ENCODE results near the gene CELF5.
"Not testable (repeated sequence)": the region's sequence is repeated elsewhere in the genome, so short reads cannot be mapped to it uniquely, and the experiment has no call there.

The CELF5 gene

DNA sequence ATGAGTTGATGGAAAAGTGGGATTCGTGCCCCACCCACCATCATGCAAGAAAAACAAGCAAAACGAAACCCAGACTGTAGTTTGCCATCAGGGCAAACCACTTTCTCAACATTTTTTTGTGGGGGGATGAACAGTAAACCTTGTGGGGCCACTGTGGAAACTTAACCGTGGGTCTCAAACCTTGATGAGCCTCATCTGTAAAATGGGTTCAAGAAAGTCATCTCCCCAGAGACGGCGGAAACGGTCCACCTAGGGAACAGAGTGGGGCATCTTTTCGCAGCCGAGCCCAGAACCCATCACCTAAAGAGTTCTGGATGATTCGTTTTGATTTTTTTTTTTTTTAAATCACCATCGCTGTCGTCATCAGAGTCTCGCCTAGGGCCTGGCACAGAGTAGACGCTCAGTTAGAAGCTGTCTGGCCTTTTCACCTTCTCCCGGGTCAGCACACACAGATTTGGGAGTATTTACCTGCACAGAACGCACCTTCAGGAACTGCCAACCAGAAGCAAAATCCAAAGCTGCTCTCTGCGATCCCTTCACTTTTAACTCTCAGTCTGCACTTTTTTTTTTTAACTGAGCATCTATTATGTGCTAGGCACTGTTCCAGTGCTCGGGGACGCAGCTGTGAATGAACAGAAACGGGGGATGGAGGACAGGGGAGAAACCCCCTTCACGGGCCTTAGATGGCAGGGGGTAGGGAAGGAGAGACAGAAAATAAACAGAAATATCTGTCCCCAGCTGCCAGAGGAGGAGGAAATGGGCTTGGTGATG, 69.8 kb downstream of the CELF5 start:
- DNase-seq, result no peak

DNA sequence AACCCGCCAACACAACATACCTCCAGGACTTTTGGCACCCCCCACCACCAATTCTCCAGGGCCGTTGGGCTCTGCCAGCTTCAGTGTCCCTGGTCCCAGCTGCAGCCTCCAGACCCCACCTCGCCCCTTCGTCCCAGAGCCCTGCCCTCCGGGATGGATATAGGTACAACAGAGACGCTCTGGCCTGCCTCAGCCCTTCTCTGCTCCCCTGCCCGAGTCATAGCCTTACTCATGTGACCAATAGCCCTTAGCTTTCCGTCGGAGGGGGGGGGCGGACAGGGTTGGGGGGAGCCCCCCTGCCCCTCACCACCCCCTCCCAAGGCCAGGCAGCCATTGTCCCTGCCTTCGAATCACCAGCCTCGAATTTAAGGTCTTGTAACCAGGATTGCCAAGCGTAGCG, 71.1 kb downstream of the CELF5 start:
- no peak for DNase-seq

DNA sequence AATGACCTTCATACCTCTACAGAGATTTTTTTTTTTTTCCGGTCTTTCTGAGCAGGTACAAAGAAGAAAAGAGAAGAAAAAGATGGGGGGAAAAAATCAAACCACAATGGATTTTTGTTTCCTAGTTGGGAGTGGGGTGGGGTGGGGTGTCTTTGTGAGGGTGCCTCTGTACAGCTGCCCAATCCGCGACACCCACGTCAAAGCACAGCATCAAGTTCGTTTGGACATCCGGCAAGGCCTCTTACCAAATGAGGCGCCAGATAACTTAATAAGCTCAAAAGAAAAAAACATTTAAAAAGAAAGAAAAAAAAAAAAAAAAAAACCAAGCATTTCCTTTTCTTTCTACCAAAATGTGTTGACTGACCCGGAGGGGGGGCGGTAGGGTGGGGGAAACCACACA, 71.6 kb downstream of the CELF5 start:
- no peak for DNase-seq

DNA sequence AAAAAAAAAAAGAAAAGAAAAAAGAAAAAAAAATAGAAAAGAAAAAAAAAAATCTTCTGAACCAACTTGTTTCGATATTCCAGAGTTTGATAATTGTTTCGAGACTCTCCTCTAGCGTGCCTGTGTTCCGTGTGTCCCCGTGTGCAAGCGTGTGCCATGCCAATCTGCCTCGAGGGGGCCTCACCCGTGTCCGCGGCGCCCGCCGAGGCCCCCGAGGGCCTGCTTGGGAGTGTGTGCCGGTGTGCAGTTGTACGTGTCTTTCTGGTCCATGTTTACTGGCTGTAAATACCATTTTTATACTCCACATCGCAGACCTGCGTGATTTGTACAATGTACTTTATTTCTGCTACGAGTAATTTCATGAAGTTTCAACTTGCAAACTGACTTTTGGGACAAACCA, 72.0 kb downstream of the CELF5 start:
- DNase-seq, result no peak

DNA sequence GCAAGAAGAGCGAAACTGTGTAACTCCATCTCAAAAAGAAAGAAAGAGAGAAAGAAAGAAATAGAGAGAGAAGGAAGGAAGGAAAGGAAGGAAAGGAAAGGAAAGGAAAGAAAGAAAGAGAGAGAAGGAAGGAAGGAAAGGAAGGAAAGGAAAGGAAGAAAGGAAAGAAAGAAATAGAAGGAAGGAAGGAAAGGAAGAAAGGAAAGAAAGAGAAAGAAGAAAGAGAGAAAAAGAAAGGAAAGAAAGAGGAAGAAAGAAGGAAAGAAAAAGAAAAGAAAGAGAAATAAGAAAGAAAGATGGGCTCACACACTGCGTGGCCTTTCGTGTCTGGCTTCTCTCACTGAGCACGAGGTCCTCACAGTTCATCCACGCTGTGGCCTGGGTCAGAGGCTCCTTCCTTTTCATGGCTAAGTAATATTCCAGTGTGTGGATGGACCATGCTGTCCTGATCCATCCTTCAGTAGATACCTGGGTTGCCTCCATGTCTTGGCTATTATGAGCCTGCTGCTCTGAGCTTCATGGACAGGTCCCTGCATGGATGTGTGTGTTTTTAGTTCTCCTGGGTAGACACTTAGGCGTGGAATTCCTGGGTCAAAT, 74.5 kb downstream of the CELF5 start:
- no peak for DNase-seq

DNA sequence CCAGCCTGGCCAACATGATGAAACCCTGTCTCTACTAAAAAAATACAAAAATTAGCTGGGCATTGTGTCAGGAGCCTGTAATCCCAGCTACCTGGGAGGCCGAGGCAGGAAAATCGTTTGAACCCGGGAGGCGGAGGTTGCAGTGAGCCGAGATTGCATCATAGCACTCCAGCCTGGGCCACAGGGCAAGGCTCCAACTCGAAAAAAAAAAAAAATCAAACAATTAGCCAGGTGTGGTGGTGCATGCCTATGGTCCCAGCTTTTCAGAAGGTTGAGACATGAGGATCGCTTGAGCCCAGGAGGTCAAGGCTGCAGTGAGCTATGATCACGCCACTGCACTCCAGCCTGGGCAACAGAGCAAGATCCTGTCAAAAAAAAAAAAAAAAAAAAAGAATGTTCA, 76.1 kb downstream of the CELF5 start:
- not testable (repeated sequence) for DNase-seq

DNA sequence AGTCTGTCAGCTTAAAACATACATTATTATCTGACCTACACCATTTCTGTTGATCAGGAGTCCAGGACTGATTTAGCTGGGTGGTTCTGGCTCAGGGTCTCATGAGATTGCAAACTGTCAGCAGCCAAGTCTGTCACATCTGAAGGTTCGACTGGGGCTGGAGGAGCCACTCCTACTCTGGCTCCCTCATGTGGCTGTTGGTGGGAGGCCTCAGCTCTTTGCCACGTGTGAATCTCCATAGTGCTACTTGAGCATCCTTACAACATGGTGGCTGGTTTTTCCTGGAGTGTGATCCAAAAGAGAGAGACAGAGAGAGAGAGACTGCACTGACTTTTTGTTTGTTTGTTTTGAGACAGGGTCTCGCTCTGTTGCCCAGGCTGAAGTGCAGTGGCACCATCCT, 78.3 kb downstream of the CELF5 start:
- no peak for DNase-seq

DNA sequence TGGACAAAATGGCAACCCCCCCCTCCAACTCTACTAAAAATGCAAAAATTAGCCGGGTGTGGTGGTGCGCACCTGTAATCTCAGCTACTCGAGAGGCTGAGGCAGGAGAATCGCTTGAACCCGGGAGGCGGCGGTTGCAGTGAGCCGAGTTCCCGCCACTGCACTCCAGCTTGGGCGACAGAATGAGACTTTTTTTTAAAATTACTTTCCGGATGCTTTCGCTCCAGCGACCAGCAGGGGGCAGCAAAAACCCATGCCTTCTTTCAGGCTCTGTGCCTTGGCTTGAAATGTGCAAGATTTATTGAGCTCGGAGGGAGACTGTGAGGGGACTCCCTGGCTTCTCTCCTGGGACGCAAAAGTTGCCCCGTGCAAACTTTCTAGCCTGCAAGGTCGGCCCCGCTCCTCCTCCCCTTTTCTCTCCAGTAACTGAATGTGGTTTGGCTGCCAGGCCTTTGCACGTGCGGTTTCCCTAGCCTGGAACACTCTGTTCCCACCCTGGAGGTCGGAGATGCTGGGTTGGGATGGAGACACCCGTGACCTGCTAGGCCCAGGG, 80.5 kb downstream of the CELF5 start:
- DNase-seq, result peak; percentile 54

DNA sequence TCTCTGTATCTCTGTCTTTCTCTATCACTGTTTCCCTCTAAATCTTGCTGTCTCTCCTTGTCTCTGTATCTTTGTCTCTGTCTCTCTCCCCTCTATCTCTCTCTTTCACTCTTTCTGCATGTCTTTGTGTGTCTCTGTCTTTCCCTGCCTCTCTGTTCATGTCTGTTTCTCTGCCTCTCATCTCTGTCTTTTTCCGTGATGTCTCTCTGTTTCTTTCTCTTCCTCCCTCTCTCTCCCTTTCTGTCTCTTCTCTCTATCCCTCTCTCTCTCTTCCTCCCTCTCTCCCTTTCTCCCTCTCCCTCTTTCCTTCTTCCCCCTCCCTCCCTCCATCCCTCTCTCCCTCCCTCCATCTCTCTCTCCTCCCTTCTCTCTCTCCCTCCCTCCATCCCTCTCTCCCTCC, 85.3 kb downstream of the CELF5 start:
- no peak for DNase-seq

DNA sequence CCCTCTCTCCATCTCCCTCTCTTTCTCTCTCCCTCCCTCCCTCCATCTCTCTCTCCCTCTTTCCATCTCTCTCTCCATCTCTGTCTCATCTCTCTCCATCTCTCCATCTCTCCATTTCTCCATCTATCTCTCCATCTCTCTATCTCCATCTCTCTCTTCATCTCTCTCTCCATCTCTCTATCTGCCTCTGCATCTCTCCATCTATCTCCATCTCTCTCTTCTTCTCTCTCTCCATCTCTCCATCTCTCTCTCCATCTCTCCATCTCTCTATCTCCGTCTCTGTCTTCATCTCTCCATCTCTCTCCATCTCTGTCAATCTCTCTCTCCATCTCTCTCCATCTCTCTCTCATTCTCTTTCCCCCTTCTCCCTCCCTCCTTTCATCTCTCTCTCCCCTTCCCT, 85.8 kb downstream of the CELF5 start:
- DNase-seq, result no peak

DNA sequence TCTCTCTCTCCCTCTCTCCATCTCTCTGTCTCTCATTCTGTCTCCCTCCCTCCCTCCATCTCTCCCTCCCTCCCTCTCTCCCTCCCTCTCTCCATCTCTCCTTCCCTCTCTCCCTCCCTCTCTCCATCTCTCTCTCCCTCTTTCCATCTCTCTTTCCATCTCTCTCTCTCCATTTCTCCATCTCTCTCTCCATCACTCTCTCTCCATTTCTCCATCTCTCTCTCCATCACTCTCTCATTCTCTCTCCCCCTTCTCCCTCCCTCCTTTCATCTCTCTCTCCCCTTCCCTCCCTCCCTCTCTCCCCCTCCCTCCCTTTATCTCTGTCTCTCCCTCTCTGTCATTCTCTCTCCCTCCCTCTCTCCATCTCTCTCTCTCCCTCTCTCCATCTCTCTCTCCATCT, 86.2 kb downstream of the CELF5 start:
- DNase-seq, result no peak

DNA sequence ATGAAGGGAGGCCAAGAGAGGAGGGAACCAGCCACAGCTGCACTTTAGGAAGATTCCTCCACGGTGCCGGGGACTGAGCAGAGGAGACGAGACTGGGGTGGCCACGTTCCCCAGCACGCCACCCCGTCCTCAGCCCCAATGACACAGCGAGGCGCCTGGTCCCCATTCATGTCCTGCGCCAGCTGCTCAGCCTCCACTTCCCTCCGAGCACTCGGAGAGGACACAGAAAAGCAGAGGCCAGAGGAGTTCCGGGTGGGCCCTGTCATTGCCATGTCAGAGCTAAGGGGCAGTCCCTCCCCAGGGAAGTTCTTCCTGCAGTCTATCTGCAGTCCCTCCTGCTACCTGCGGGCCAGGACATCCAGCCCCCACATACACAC, 88.7 kb downstream of the CELF5 start:
- no peak for DNase-seq

DNA sequence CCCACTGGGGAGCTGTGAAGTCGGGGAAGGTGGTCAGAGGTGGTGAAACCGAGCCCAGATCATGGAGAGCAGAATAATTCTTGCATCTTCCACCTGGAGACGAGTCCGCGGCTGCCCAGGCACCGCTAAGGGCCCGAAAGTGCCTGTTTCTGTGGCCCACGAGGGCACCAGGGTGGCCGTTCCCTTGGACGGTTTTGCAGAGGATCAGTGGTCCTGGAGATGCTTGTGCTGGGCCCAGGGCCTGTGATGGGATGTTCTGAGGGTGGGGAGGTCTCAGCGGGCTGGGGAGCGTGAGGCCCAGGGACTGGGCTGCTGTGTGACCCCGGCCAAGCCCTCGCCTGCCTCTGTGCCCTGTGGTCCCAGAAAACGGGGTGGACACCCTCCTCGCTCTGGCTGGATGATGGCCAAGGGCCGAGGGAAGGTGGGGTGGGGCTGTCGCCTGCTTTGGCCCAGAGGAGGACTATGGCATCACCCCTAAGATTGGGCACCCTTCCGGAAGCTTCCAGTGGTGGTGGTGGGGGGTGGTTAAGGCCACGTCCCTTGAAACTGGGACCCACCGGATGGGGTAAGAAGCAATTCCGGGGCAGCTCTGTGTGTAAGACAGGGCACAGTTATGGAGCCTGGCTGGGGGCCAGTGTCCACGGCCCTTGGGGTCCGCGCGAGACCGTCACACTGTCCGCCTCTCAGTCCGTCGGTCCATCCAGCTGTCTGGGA, 90.7 kb downstream of the CELF5 start:
- DNase-seq, result no peak

DNA sequence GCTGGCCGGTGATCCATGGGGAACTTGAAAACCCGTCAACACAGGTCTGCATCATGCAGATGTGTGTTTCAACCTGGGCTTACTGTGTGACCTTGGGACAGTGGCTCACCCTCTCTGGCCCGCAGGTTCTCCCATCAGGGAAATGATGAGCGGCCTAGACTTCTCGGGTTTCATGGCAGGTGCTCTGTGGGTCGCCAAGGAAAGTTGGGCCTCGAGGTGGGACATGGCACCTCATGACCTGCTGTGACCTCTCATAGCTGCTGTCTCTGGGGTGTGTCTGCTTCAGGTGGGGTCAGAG, 91.2 kb downstream of the CELF5 start:
- DNase-seq, result no peak

DNA sequence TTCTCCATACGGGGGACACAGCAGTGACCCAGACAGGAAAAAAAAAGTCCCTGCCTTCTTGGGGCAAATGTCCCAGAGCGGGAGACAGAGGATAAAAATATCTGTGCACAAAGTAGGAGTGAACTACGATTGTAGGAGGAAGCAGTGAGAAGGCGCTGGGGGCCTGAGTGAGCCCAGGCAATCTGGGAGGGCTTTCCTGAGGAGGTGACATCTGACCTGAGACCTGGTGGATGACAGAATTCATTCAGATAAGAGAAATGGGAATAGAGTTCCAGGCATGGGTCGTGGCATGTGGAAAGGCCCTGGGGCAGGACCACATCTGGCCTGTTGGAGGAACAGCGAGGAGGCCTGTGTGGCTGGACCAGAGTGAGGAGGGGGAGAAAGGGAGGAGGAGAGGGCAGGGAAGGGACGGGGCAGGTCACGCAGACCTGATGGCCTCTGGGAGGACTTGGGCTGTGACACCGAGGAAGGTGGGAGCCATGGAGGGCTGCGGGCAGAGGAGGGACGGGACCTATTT, 91.7 kb downstream of the CELF5 start:
- DNase-seq, result no peak

DNA sequence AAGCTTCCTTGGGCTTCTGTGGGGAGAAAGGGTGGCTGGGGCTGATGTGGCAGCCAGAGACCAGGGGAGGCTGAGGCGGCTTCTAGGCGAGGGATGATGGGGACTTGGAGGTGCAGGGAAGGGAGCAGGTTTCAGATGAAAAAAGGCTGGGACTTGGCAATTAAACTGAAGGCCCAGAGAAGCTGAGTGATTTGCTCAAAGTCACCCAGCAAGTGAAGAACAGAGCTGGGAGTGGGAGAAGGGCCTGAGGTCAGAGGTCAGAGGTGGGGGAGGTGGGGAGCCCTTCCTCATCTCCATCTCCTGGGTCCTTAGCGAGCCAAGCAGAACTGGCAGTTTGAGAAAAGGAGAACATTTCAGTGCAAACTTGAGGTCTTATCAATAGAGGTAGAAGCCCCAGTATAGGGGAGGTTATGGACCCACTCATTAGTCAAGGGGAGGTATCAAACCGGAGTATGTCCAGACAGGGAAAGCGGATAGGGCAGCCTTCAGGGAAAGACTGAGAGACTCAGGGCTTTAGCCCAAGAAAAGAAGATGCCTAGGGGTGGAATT, 92.3 kb downstream of the CELF5 start:
- no peak for DNase-seq

DNA sequence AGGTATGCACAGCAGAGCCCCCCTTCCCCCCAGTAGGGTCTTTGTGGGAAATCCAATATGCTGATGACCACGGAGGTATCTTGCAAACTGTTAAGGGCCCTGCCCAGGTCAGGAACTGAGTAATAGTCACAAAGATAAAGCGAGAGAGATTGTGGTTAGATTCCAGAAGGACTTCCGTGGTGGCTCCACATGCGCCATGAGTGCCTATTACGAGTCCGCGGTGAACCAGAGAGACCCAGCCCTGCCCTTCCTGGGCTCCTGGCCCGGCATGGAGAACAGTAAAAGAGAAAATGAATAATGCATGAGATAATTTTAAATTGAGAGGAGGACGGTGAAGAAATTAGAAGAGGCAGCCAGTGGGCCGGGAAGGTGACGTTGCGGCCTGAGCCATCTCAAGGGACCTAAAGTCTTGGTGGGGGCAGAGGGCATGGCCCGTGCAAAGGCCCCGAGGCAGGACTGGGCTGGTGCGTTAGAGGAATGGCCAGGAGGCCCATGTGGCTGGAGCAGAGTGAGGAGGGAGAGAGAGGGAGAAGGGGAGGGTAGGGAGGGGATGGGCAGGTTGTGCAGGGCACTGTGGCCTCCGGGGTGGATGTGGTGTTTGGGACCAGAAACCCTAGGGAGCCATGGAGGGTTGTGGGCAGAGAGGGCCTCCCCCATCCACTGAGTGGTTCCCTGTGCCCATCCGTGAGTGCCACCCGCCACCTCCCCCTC, 95.3 kb downstream of the CELF5 start:
- DNase-seq, result no peak

DNA sequence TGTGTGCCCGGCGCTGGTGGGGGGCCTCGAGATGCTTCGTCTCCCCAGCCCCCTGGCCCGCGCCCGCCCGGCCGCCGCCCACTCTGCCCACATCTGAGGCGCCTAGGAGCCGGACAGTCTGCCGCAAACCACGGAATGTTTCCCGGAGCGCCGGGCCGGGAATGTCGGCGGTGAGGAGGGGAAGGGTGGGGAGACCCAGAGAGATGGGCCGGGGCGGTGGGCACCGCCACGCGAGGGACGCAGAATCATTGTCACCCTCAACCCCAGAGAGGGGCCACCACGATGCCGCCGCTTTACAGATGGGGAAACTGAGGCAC, 95.9 kb downstream of the CELF5 start:
- no peak for DNase-seq

DNA sequence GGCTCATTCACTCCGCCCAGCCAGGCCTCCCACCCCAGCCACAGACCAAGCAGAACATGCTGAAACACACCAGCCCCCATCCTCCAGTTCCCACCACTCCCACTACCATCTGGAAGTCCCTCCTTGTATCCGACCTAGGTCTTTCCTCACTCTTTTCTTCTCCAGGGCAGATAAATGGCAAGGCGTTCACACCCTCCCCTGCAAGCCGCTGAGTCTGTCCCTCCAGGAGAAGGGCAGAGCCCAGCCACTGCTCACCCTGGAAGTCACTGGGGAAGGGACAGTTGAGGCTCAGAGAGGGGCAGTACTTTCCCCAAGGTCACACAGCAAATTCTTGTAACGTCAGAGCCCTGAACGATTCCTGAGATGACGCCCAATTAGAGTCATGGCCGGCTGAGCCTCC, 96.4 kb downstream of the CELF5 start:
- no peak for DNase-seq

DNA sequence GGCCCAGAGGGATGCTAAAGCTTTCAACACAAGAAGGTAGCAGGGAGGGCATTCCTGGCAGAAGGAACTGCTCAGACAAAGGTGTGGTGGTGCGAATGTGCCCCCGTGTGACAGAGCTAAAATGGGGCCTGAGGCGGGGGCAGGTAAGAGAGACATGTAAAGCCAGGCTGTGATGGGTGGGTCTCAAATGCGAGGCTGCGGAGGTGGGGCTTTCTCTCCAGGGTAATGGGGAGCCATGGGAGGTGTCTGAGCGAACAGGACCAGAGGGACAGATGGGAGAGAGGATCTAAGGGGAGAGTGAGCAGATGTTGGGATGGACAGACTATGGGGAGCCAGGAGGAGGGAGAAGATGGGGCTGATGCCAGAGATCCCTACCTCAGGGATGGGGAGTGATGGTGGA, 97.2 kb downstream of the CELF5 start:
- DNase-seq, result no peak

DNA sequence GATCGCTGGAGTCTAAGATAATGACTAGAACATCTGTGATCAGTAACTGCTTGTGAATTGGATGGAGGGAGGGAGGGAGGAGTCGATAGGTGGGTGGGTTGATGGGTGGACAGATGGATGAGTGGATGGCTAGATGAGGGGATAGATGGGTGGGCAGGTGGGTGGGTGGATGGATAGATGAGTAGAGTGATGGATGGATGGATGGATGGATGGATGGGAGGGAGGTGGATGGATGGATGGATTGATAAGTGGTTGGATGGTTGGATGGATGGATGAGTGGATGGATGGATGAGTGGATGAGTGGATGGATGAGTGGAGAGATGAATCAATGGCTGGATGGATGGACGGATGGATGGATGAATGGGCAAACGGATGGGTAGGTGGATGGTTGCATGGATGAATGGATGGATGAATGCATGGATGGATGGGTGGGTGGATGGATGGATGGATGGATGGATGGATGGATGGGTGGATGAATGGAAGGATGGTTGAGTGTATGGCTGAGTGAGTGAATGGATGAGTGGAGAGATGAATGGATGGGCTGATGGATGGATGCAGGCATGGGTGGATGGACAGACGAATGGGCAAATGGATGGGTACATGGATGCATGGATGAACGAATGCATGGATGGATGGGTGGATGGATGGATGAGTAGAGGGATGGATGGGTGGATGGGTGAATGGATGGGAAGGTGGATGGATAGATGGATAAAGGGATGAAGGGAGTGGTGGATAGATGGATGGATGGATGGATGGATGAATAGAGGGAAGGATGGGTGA, 97.9 kb downstream of the CELF5 start:
- DNase-seq, result no peak

DNA sequence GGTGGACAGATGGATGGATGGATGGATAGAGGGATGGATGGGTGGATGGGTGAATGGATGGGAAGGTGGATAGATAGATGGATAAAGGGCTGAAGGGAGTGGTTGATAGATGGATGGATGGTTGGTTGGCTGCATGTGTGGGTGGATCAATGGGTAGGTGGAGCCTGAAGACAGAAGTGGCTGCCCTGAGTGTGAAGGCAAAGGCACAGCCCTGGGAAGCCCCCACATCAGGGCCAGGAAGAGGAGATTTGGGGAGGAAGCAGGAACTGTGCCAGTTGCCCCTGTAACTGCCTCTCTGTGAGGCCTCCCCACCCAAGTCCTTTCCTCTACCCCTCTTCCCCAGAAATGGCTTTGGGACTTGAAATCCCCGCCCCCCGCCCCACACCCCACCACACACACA, 98.6 kb downstream of the CELF5 start:
- no peak for DNase-seq

Data from right kidney (tissue), 1 donor.